HL-60 (cell line): ENCODE results near the gene ACRBP.
A peak's percentile ranks its signal among the peaks of the same experiment; 100 is the strongest.

Experiments used
- DNase-seq, 2 experiments: peaks; one replicate each; pipeline ENCODE4 v3.0.0-alpha.2; 2010 to 2020; ENCODE audit warnings: low read depth in 1 of 2, low spot score in 1 of 2
- H3K27ac ChIP-seq: fragments of 250-450 bp; sonication (Bioruptor Pico); replicated peaks from 2 replicates; pipeline ENCODE4 v1.5.1; 2020; ENCODE audit warnings: mild to moderate bottlenecking, moderate library complexity
- H3K27me3 ChIP-seq: fragments of 250-450 bp; sonication (Bioruptor Pico); 2 replicates; pipeline ENCODE4 v1.5.1; 2021; ENCODE audit warnings: mild to moderate bottlenecking, moderate library complexity; ENCODE audit not compliant: insufficient read depth, poor library complexity, severe bottlenecking
- H3K4me3 ChIP-seq: replicated peaks from 2 replicates; pipeline ENCODE4 v1.5.1; 2011; ENCODE audit warnings: mild to moderate bottlenecking, control low read depth, low read length; ENCODE audit not compliant: insufficient read depth
- CTCF ChIP-seq: IDR thresholded peaks from one replicate; pipeline ENCODE4 v1.5.1; 2011; ENCODE audit warnings: low read length, control low read depth, inconsistent platforms; ENCODE audit not compliant: insufficient read depth
- GABPA ChIP-seq: IDR thresholded peaks from 2 replicates; pipeline ENCODE4 v1.6.1; 2012; ENCODE audit warnings: low read depth
- POLR2AphosphoS5 ChIP-seq: IDR thresholded peaks from 2 replicates; pipeline ENCODE4 v1.6.1; 2012; ENCODE audit warnings: low read depth
- REST ChIP-seq: IDR thresholded peaks from 2 replicates; pipeline ENCODE4 v1.6.1; 2012; ENCODE audit warnings: low read depth; ENCODE audit not compliant: insufficient replicate concordance
- SPI1 ChIP-seq: IDR thresholded peaks from 2 replicates; pipeline ENCODE4 v1.6.1; 2012; ENCODE audit warnings: low read depth, mild to moderate bottlenecking, borderline replicate concordance
- long read RNA-seq: library from polyadenylated mRNA; unstranded; transcript quantifications from one replicate; pipeline ENCODE4 v2.0.0, GENCODE V29; 2020

ACRBP gene
- long read RNA-seq, transcript ACRBP-204 (5 exons, 1,053 nt) = major isoform, 8 of 21 reads
- long read RNA-seq, partial matches to known transcripts = 5 of 21 reads
- long read RNA-seq, other reads (novel, unspliced or antisense) = 1 of 21 reads

GRCh38 chr12:6647083-6647604 is at the start of gene ACRBP:
ACRBP (minus strand) TSS chr12:6647432; CDS start chr12:6647366, 66 bp downstream.
- DNase-seq = peak; percentile 80 to 82
- H3K27me3 ChIP-seq = no peaks in the 10 kb centered on the region
- H3K27ac ChIP-seq = peak within 1 kb of the TSS; percentile 74
- TF ChIP-seq GABPA (no peak), SPI1 (peak; percentile 30; the same call in 1 of the 2 replicates), REST (peak; percentile 43), CTCF (no peak), POLR2AphosphoS5 (peak; percentile 81)
- peak within 1 kb of the TSS; percentile 46 for H3K4me3 ChIP-seq

- DNase-seq = no peak
- Histone ChIP-seq H3K27ac (no peak overlapping the region), H3K27me3 (peaks cover 12% of the 10 kb centered on the region), H3K4me3 (no peak overlapping the region)
- peak; percentile 33; the same call in 1 of the 2 replicates for TF ChIP-seq SPI1
- no peak for TF ChIP-seq CTCF
These were observed 48.2 kb upstream of the ACRBP start for GRCh38 chr12:6695313-6696045.

GRCh38 chr12:6694701-6695100 is 47.5 kb upstream of the ACRBP start:
- no peak for TF ChIP-seq GABPA
- no peak for TF ChIP-seq REST
- no peak for TF ChIP-seq POLR2AphosphoS5
- TF ChIP-seq SPI1 = no peak
- TF ChIP-seq CTCF = no peak
- Histone ChIP-seq H3K27me3 (peaks cover 6% of the 10 kb centered on the region), H3K27ac (no peak overlapping the region), H3K4me3 (no peak overlapping the region)
- no peak for DNase-seq
